Neural progenitor cell (in vitro differentiated cells): ENCODE measurements around the gene MN1. TPM values are rescaled to one million over a fixed set of nuclear protein-coding genes. Genes with fewer than 3 reads are reported as not detected.

Experiments
- DNase-seq: peaks from one replicate; pipeline ENCODE4 v3.0.0-alpha.2; 2016; ENCODE audit warnings: low spot score
- H2AFZ ChIP-seq: fragments of 200-600 bp; sonication (generic); replicated peaks from 2 replicates; pipeline ENCODE4 v1.6.1; 2016; ENCODE audit warnings: antibody characterized with exemption
- H3F3A ChIP-seq: fragments of 200-600 bp; sonication (generic); 2 replicates; pipeline ENCODE4 v1.6.1; 2016; ENCODE audit warnings: antibody characterized with exemption, low read depth
- H3K27ac ChIP-seq: fragments of 200-600 bp; sonication (generic); 2 replicates; pipeline ENCODE4 v1.5.1; 2016; ENCODE audit warnings: mild to moderate bottlenecking
- H3K27me3 ChIP-seq: fragments of 200-600 bp; sonication (generic); 2 replicates; pipeline ENCODE4 v1.6.1; 2016; ENCODE audit warnings: mild to moderate bottlenecking, moderate library complexity
- H3K36me3 ChIP-seq: fragments of 200-600 bp; sonication (generic); 2 replicates; pipeline ENCODE4 v1.5.1; 2016
- H3K4me1 ChIP-seq: fragments of 200-600 bp; sonication (generic); 2 replicates; pipeline ENCODE4 v1.6.1; 2016; ENCODE audit warnings: mixed run types
- H3K4me2 ChIP-seq: fragments of 200-600 bp; sonication (generic); 2 replicates; pipeline ENCODE4 v1.6.1; 2016
- H3K4me3 ChIP-seq: fragments of 200-600 bp; sonication (generic); 2 replicates; pipeline ENCODE4 v1.5.1; 2016
- H3K79me2 ChIP-seq: fragments of 200-600 bp; sonication (generic); 2 replicates; pipeline ENCODE4 v1.6.1; 2016; ENCODE audit warnings: low read depth
- H3K9ac ChIP-seq: fragments of 200-600 bp; sonication (generic); 2 replicates; pipeline ENCODE4 v1.6.1; 2016
- H3K9me3 ChIP-seq: fragments of 200-600 bp; sonication (generic); 2 replicates; pipeline ENCODE4 v1.5.1; 2016; ENCODE audit warnings: low read depth
- H4K20me1 ChIP-seq: fragments of 200-600 bp; sonication (generic); 2 replicates; pipeline ENCODE4 v1.6.1; 2016; ENCODE audit warnings: low read depth
- H3K27ac Mint-ChIP-seq: 3 replicates; pipeline ENCODE4 v1.8.0; 2021; ENCODE audit warnings: mixed read lengths
- H3K27me3 Mint-ChIP-seq: 2 replicates; pipeline ENCODE4 v1.8.0; 2022; ENCODE audit warnings: low read depth, mild to moderate bottlenecking, inconsistent platforms, moderate library complexity, mixed read lengths; ENCODE audit not compliant: insufficient read depth
- H3K36me3 Mint-ChIP-seq: 3 replicates; pipeline ENCODE4 v1.8.0; 2021; ENCODE audit warnings: mixed read lengths
- H3K4me1 Mint-ChIP-seq: 3 replicates; pipeline ENCODE4 v1.8.0; 2021; ENCODE audit warnings: mixed read lengths
- H3K4me3 Mint-ChIP-seq: 3 replicates; pipeline ENCODE4 v1.8.0; 2021; ENCODE audit warnings: mild to moderate bottlenecking, moderate library complexity, mixed read lengths
- H3K9me3 Mint-ChIP-seq: 3 replicates; pipeline ENCODE4 v1.8.0; 2020; ENCODE audit warnings: mixed read lengths
- CTCF ChIP-seq: fragments of 200-600 bp; sonication (generic); IDR thresholded peaks from 2 replicates; pipeline ENCODE4 v1.5.1; 2017; ENCODE audit warnings: antibody characterized with exemption, mild to moderate bottlenecking
- EZH2 ChIP-seq: fragments of 200-600 bp; sonication (generic); IDR thresholded peaks from 2 replicates; pipeline ENCODE4 v1.6.1; 2017; ENCODE audit warnings: antibody characterized with exemption, mild to moderate bottlenecking, moderate library complexity
- EZH2phosphoT487 ChIP-seq: fragments of 200-600 bp; sonication (generic); IDR thresholded peaks from 2 replicates; pipeline ENCODE4 v1.6.1; 2017; ENCODE audit warnings: antibody characterized with exemption
- total RNA-seq: library from RNA; depleted of rRNA; stranded (reverse); fragments of >200 nt; gene quantifications from 2 replicates; pipeline ENCODE4 v1.2.3, GENCODE V29; 2015; ENCODE audit warnings: low replicate concordance

Gene MN1
- total RNA-seq, 1 donor from 2014 or later: 13.3 TPM

GRCh38 chr22:27774200-27774599 lies 27.4 kb downstream of the MN1 start:
- peak overlapping the region; percentile 86 for H3K27ac Mint-ChIP-seq
- peaks cover 44% of the 10 kb centered on the region for H3F3A ChIP-seq
- no peak overlapping the region for H3K27ac ChIP-seq
- H3K4me2 ChIP-seq: no peak overlapping the region
- peak overlapping the region; percentile 41 for H3K4me3 Mint-ChIP-seq
- TF ChIP-seq CTCF (no peak), EZH2 (no peak), EZH2phosphoT487 (no peak)
- H3K27me3 ChIP-seq: no peaks in the 10 kb centered on the region
- H3K9me3 ChIP-seq: no peaks in the 10 kb centered on the region
- no peaks in the 10 kb centered on the region for H3K9me3 Mint-ChIP-seq
- no peak overlapping the region for H3K9ac ChIP-seq
- H3K79me2 ChIP-seq: peaks cover 80% of the 10 kb centered on the region
- H3K36me3 ChIP-seq: no peaks in the 10 kb centered on the region
- no peak overlapping the region for H3K4me3 ChIP-seq
- H3K27me3 Mint-ChIP-seq: no peaks in the 10 kb centered on the region
- H4K20me1 ChIP-seq: peaks cover 70% of the 10 kb centered on the region
- H2AFZ ChIP-seq: no peak overlapping the region
- DNase-seq: no peak
- peaks cover 7% of the 10 kb centered on the region for H3K36me3 Mint-ChIP-seq
- H3K4me1 ChIP-seq: peaks cover 55% of the 10 kb centered on the region
- peaks cover 70% of the 10 kb centered on the region for H3K4me1 Mint-ChIP-seq

GRCh38 chr22:27772984-27773498 lies 28.5 kb downstream of the MN1 start:
- H3K9ac ChIP-seq: no peak overlapping the region
- Mint-ChIP-seq H3K4me3 (no peak overlapping the region), H3K9me3 (no peaks in the 10 kb centered on the region), H3K4me1 (peaks cover 68% of the 10 kb centered on the region), H3K27ac (peak overlapping the region; percentile 69), H3K36me3 (peaks cover 7% of the 10 kb centered on the region), H3K27me3 (no peaks in the 10 kb centered on the region)
- DNase-seq: no peak
- no peaks in the 10 kb centered on the region for H3K9me3 ChIP-seq
- H3K4me2 ChIP-seq: no peak overlapping the region
- H3K4me3 ChIP-seq: no peak overlapping the region
- H3K27ac ChIP-seq: peak overlapping the region; percentile 68
- peaks cover 81% of the 10 kb centered on the region for H3K79me2 ChIP-seq
- no peaks in the 10 kb centered on the region for H3K36me3 ChIP-seq
- peaks cover 70% of the 10 kb centered on the region for H4K20me1 ChIP-seq
- peaks cover 48% of the 10 kb centered on the region for H3K4me1 ChIP-seq
- H3F3A ChIP-seq: peaks cover 32% of the 10 kb centered on the region
- no peaks in the 10 kb centered on the region for H3K27me3 ChIP-seq
- H2AFZ ChIP-seq: no peak overlapping the region
- TF ChIP-seq CTCF: no peak
- TF ChIP-seq EZH2: no peak
- no peak for TF ChIP-seq EZH2phosphoT487

- no peak overlapping the region for H3K4me2 ChIP-seq
- no peak overlapping the region for H3K9ac ChIP-seq
- TF ChIP-seq CTCF (no peak), EZH2 (no peak), EZH2phosphoT487 (no peak)
- peaks cover 25% of the 10 kb centered on the region for H3F3A ChIP-seq
- Mint-ChIP-seq H3K4me3 (no peak overlapping the region), H3K27ac (peak overlapping the region; percentile 81), H3K4me1 (peaks cover 67% of the 10 kb centered on the region), H3K9me3 (no peaks in the 10 kb centered on the region), H3K36me3 (peaks cover 7% of the 10 kb centered on the region), H3K27me3 (no peaks in the 10 kb centered on the region)
- H3K36me3 ChIP-seq: no peaks in the 10 kb centered on the region
- peaks cover 80% of the 10 kb centered on the region for H3K79me2 ChIP-seq
- no peak overlapping the region for H2AFZ ChIP-seq
- H3K27me3 ChIP-seq: no peaks in the 10 kb centered on the region
- H4K20me1 ChIP-seq: peaks cover 73% of the 10 kb centered on the region
- no peak overlapping the region for H3K27ac ChIP-seq
- DNase-seq: no peak
- H3K4me3 ChIP-seq: no peak overlapping the region
- no peaks in the 10 kb centered on the region for H3K9me3 ChIP-seq
- peaks cover 45% of the 10 kb centered on the region for H3K4me1 ChIP-seq
Observed at GRCh38 chr22:27772081-27772983, 29.2 kb downstream of the MN1 start.
